Astrocyte of the hippocampus (primary cell): ENCODE measurements around the gene CAPN2.

Experiments
- DNase-seq: peaks from one replicate; pipeline ENCODE4 v3.0.0; 2011; ENCODE audit warnings: low read depth, low spot score

Gene CAPN2

DNA sequence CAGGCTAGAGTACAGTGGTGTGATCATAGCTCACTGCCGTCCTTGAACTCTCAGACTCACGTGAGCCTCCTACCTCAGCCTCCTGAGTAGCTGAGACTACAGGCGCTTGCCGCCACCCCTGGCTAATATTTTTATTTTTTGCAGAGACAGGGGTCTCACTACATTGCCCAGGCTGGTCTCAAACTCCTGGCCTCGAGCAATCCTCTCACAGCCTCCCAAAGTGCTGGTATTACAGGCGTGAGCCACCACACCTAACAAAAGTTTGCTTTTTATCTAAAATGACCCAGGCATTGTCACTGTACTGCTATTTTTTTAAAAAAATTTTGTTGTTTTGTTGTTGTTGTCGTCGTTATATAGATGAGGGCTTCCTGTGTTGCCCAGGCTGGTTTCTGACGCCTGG lies 46.4 kb downstream of the CAPN2 start:
- no peak for DNase-seq

DNA sequence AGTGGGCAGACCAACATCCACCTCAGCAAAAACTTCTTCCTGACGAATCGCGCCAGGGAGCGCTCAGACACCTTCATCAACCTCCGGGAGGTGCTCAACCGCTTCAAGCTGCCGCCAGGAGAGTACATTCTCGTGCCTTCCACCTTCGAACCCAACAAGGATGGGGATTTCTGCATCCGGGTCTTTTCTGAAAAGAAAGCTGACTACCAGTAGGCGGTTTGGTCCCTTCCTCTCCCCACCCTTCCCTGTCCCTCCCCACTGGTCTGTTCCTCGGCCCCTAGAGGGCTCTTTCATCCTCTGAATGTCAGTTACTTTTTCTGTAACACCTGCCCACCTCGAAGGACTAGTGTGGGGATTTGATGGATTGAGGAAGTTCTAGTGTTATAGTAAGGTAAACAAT lies 46.9 kb downstream of the CAPN2 start:
- DNase-seq: no peak

DNA sequence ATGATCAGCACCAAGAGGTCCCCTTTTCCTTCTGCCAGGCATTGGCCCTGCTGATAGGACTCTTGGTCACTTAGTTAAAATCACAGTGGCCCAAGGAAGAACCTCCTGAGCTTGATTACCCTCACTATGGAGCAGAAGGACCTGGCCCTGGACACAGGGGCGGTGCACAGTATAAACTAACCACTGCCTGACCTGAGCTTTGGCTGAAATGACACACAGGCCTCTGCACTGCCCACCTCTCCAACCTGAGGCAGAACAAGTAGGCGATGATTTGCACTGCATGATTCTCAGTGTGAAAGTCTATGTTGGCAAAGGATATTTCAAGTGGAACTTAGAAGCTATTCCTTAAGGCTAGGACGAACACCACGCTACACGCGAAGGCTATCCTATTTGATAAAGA lies 48.5 kb downstream of the CAPN2 start:
- DNase-seq: no peak

DNA sequence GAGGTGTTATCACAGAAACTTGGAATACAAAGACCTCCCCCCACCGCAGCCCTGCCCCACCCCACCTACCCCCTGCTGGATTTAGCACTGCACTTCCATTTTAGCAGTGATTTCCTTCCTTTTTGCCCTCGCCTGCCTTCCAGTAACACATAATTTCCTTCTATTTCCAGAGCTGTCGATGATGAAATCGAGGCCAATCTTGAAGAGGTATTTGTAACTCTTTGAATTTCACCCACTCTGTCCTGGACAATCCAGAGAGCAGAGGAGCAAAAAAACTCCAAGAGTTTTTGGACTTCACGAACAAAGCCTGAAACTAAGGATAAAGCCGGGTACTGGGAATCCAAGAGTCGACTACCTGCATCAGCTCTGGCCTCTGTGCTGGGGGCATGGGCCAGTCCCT lies 49.1 kb downstream of the CAPN2 start:
- DNase-seq: no peak

DNA sequence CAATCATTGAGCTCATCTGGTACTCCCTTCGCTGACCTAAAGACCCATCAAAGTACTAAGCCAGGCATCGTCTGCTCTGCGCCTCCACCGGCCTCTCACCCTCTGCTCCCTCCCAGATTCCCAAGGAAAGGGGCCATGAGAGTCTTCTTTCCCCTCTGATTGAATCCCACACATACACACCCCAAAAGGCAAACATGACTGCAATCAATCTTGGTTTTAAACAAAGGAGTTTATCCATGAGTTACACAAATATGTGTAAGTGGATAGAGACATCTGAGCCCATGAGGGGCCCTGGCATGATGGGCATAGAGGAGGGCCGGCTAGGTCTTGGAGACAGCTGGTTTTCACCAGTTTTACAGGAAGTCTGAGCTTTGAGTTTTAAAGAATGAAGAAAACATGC lies 50.9 kb downstream of the CAPN2 start:
- no peak for DNase-seq

DNA sequence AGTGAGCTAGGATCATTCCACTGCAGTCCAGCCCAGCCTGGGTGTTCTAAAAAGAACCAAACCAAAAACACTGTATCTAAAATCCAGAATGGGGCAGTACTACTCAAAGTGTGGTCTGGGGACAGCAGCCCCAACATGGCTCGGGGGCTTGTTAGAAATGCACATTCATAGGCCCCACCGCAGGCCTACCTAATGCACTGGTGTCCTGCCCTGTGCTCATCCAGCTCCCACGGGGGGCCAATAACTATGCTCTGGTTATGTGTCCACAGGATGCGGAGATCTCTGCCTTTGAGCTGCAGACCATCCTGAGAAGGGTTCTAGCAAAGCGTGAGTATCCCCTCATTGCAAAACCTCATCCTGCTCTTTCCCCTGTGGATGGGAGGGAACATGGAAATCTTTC lies 51.5 kb downstream of the CAPN2 start:
- DNase-seq: no peak

DNA sequence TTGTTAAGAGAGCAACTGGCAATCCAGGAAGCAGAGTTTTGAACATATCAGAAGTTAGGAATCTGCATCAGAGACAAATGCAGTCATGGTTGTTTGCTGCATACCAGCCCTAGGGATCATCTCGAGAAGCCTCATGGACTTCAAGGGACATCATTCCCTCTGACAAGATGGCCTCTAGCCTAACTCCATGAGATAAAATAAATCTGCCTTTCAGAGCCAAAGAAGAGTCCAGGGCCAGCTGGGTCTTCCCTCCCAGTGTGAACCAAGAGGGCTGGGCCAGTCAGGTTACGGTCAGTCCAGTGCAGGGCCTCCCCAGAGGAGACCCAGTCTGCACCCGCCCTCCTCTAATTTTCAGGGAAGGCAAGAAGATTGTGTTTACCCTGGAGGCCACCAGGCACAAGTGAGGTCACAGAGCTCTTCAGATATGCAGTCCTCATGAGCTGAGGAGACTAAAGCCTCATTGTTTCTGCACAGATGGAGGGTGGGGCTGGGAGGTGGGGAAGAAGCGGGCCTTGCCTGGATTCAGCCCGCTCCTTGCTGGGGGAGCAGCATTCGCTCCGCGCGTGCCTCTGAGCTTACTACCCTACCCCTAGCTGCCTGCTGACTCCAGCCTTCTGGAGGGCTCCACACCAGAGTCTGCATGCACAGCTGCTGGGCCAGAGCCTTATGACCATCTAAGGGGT lies 52.8 kb downstream of the CAPN2 start:
- no peak for DNase-seq

DNA sequence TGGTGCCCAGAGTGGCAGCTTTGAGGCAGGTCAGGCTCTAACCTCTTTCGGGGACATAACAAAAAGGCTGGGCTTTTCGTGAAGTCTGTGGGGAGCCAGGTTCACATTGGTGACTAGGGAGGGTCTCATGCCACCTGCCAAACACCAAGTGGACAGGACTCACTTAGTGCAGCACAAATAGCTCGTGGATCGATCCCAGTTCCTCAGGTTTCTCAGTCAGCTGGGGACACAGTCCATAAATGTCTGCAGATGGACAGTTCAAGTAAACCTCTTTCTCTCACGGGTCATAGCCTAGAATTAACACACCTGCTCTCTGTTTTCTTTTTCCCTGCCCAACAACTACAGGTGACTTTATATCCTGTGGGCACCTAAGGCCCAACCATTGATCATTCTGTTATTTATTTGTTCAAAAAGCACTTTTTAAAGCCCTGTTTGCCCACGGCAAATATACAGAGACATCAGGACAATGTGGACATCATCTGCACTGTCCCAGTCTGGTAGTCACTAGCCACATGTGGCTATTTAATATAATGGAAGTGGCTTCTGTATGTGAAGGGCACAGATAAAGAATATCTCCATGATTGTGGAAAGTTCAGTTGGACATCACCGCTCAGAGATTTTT lies 53.5 kb downstream of the CAPN2 start:
- no peak for DNase-seq

DNA sequence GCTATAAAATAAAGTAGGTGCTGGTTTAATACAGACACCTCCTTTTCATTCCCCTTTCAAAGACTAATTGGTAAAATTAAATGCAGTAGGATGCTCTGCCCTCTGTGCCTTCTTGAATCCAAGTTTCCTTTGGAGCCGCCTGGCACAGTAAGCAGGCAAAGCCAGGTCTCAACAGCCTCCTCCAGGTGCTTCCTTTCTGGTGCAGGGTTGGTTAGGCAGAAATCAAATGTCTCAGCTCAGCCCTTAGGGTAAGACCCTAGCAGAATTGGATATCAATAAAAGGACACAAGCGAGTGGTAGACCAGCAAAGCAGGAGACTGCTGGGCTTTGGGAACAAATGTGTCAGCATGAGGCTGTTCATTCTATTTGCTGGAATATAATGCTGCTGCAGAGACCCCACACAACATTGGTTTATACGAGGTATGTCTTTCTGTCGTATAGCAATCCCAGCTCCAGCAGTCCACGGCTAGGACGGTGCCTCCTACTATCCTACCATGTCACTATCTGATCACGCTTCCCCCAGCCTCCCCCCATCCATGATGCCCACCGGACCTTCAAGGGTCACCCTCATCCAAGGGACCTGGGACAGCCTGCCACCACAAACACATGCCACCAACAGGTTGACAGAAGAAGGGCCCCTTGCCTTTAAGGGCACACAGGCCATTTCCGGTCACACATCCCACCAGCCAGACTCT lies 58.4 kb downstream of the CAPN2 start:
- DNase-seq: no peak

DNA sequence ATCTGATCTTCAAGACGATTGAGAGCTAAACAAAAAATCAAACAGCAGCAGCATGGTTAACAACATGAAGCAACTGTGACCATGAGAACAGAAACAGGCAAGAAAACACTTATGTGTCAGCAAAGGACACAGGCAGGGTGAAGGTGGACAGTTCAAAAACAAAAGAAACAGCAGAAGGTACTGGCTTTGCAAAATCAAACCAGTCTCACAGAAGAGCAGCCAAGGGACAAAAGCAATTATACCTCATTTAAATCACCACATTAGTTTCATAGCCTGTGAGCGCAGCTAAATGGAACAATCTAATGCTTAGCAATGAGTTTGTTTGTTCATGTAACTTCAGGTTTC lies 59.1 kb downstream of the CAPN2 start:
- DNase-seq: no peak

DNA sequence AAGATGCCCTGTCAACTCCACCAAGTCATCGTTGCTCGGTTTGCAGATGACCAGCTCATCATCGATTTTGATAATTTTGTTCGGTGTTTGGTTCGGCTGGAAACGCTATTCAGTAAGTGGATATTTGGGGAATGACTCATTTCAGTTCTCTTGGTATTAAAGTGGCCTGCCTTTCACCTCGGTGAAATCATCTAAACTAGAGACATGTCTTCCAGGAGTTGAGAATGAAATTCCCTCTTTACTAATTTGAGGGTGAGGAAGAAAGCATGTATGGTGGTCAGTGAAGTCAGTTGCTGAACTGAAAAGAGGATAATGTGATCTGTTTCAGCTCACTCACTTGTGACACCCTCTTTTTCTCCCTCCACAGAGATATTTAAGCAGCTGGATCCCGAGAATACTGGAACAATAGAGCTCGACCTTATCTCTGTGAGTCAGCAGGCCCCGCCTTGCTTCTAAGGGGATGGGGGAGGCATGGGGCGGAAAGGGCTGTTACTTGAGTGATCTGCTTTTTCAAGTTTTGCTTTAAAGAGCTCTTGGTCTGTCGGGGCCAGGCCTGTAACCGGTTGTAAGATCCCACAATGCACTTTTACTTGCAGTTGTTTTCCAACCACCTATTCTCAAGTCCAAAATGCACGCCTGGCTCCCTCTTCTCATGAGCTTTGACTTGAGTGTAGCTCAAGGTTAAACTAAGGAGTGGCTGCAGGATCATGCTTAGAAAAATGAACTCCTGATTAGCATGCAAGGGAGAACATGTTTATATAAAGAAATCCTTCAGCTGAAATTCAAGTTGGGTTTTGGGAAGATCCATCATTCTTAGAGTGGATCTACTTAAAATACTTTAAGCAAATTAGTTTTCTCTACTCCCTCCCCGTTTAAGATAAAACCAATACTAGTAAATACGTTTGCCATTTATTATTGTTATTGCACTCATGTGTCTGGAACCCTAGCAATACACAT lies 59.8 kb downstream of the CAPN2 start:
- DNase-seq: peak; percentile 90

DNA sequence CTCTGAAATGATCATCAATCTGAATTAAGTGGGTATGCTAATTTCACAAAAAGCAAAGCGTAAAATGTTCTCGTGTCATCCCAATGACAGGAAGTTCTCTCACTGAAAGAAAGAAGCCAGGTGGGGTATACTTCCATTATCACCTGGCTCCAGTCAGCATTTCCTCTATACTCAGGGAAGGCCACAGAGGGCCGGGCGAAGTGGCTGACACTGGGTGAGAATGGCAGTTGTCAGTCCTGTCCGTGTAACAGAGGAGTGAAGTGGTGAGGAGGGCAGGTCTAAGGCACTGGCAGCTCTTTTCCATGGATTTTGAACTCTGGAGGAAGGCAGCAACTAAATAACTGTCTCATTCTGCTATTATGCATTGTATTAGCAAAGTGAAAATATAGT lies 60.4 kb downstream of the CAPN2 start:
- DNase-seq: no peak

DNA sequence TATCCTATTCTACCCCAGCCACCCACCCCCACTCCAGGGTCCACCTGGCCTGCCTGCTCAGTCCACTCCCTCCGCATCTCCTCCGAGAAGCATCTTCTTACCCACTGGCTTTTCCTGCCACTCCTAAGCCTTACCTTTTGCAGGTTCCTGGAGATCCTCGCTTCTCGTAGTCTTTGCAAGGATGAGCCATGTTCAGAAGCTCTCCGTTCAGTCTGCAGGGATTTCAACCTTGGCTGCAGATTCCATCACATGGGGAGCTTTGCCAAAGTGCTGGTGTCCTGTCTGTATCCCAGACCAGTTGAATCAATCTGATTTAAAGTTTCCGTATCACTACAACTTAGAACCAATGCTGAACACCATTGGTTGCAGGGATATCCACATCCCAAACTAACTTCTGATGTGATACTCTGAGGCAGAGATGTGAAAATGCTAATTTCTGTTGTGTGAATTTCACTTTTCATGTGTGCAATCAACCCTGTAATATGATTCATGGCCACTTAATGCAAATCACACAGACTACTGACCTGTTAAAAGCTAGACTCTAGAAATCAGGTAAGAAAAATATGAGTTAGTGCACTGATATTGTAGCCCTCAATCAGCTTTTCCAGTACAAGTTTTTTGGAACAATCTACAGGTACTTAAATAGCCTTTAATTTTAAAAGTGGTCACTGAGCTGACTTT lies 61.9 kb downstream of the CAPN2 start:
- no peak for DNase-seq

DNA sequence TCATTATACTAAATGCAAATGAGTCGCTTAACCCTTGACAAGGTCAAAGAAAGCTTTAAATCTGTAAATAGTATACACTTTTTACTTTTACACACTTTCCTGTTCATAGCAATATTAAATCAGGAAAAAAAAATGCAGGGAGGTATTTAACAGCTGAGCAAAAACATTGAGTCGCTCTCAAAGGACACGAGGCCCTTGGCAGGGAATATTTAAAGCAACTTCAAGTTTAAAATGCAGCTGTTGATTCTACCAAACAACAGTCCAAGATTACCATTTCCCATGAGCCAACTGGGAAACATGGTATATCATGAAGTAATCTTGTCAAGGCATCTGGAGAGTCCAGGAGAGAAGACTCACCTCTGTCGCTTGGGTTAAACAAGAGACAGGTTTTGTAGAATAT lies 62.7 kb downstream of the CAPN2 start:
- DNase-seq: peak; percentile 52

DNA sequence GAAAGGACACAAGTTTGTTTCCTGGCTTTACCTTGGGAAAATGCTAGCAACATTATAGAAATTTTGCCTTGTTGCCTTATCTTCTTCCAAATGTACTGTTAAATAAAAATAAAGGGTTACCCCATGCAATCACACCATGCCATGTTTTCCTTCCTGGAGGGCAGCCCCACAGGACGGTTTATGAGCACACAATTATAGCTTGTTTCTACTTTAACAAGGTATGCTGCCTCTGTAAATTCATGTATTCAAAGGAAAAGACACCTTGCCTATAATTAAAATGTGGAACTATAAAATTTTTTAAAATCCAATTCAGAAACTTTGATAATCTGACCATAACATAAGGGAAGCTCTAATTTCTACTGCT lies 63.4 kb downstream of the CAPN2 start:
- DNase-seq: no peak

DNA sequence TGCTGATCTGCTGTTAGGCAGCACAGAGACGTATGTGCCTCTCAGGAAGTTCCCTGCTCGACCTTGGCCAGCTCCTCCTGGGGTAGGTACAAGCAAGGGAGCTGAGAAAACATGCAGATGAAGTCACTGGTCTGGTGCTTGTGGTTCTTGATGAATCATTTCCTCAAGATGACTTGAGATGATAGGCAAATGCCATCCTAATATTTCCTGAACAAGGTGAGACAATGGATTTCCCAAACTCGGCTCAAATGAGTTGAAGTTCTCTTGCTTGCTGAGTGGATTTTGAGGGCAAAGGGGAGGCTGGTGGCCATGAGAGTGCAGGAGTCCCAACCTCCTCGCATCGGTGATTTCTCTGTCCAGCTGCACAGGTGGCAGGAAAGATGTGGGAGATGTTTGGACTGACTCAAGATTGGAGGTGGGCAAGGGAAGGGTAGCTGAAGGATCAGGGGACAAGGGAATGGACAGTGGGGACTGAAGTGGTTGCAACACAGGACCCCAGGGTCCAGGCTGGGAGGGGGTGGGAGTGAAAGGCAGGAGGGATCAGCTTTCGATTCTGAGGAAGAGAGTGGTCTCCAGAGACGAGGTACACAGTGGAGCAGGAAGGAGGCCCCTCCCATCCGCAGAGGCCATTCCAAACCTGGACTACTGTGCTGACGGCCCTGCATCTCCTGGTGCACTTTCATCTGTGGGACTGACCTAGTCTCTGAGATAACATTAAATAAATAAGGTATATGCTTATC lies 63.9 kb downstream of the CAPN2 start:
- peak; percentile 79 for DNase-seq

DNA sequence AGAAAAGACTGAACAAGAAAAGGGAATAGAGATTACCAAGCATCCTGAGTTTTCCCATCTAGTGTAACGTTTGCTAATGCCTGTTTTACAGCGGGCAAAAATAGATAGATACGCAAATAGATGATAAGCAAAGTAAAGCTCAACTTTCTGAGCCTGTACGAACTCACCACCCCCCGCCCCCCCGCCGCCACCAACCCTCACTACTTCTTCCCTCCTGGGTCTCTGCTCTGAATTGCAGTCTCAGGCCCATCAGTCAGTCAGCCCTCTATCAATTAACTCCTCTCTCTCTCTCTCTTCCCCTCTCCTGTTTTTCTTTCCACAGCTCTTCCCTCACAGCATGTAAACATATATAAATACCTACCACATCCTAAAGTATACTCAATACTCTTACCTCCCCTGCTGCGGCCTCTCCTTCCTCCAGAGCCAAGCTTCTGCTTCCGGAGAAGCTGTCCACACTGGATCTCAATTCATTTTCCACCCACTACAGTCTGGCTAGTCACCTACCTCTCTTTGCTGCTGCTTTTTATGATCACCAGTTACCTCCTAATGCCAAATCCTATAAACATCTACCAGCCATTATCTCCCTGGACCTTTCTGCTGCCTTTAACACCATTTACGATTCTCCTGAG lies 64.6 kb downstream of the CAPN2 start:
- DNase-seq: no peak

DNA sequence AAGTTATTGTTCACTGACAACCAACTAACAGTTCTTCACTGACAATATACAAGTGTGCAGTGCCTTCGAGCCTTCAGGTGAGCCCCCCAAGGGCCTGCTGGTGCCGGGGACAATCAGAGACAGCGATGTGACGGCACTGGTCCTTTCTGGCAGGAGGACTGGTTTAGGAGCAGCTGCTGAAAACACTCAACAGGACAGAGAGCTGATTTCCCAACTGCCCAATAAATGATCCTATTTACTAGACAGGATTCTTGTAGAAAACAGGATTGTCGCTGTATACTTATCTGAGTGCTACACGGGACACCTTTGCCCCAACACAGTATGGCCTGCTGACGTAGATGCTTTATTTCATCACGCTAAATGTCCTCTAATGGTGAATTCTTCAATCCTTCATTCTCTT lies 68.0 kb downstream of the CAPN2 start:
- DNase-seq: no peak

DNA sequence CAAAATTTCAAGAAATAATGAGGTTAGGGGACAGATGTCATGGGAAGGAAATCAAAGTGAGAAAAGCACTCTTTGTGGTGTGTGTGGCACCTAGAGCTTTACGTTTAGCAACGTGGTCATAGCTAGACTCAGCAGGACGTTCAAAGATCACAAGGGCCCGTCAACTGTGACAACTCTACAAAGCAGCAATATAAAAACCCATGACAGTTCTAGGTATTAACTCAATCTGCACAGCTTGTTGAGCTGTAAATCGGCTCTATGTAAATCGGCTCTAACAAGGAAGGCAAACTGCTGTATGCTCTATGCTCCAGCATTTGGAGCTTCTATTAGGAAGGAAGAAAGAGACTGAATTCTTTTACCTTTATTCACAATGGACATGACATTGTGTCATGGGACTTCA lies 68.6 kb downstream of the CAPN2 start:
- no peak for DNase-seq

DNA sequence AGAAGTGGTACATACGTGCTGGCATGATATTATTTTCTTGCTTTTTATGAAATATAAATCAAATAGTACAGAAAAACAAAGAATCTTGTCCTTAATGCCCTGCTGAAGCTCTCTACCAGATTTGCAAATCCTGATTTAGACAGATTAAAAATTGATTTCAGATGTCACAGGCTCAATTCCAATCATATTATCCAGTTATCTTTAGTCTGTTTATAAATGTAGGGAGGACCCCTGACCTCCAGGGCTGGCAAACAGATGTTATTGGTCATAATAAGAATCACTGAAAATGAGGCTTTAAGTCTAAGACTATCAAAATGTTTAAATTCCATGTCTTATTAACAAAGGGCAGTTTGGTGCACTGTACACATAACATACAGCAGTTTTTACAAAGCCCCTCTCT lies 71.3 kb downstream of the CAPN2 start:
- DNase-seq: no peak

DNA sequence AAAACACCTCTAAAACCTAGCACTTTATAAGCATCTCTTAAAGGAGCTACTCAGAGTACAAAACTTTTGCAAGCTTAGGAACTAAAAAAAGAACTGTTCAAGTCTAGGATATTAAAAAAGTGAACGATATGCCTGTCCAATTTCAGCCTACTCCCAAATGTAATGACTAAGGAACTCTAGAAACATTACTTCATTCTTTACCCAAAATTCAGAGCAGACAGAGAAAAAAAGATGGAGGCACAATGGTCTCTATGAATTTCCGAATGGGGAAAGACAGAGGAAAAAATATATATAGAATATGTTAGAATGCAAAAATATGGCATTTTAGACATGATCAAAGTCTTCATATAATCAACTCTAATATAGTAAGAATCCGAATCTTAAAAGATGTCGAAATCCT lies 72.2 kb downstream of the CAPN2 start:
- no peak for DNase-seq
